ENCODE data around the gene NOA1. TPM values are rescaled to one million over a fixed set of nuclear protein-coding genes. Genes with fewer than 3 reads are reported as not detected.

NOA1 gene
- total and polyA plus RNA-seq, 2 of the 8 experiments (the other 6 are each of a cell fraction or from before 2014, with no cell fraction given): 24.3 to 28.1 TPM

DNA sequence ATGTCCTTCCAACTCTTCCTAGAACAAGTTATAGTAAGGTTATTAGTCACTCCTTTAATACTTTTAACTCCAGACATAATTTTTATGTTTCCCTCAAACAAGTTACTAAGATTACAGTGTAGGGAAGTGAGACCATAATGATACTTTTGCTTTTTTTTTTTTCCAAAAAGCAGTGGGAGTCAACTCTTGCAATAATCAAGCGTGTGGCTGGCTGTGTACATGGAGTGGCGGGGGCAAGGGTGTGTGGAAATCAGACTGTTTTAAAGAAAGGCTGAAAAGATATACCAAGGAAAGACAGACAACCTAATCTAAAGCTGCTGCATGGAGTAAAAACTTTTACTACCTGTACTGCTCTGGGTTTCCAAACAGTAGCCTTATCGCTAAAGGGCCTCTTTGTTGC, 4.1 kb downstream of the NOA1 start (continued):
- TF ChIP-seq, protein P1, sequence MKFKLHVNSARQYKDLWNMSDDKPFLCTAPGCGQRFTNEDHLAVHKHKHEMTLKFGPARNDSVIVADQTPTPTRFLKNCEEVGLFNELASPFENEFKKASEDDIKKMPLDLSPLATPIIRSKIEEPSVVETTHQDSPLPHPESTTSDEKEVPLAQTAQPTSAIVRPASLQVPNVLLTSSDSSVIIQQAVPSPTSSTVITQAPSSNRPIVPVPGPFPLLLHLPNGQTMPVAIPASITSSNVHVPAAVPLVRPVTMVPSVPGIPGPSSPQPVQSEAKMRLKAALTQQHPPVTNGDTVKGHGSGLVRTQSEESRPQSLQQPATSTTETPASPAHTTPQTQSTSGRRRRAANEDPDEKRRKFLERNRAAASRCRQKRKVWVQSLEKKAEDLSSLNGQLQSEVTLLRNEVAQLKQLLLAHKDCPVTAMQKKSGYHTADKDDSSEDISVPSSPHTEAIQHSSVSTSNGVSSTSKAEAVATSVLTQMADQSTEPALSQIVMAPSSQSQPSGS (IDR thresholded peaks at IDR 0.05; ENCODE audit: low read length): no peak
- TF ChIP-seq EP300 (IDR thresholded peaks at IDR 0.05; ENCODE audit: borderline replicate concordance in 1 of 2, low read depth in 2 of 2, low read length in 2 of 2) (no peak), TAF7 (optimal IDR thresholded peaks at IDR 0.05; ENCODE audit: borderline replicate concordance, low read depth, low read length) (no peak), KDM4A (IDR thresholded peaks at IDR 0.05; ENCODE audit: low read depth, low read length, severe bottlenecking) (no peak), EGR1 (IDR thresholded peaks at IDR 0.05; ENCODE audit: borderline replicate concordance, low read depth, low read length) (no peak)

All from H1 (cell line).